ENCODE data around the gene CEND1.
"Not testable (repeated sequence)": the region's sequence is repeated elsewhere in the genome, so short reads cannot be mapped to it uniquely, and the experiment has no call there.

CEND1 gene

DNA sequence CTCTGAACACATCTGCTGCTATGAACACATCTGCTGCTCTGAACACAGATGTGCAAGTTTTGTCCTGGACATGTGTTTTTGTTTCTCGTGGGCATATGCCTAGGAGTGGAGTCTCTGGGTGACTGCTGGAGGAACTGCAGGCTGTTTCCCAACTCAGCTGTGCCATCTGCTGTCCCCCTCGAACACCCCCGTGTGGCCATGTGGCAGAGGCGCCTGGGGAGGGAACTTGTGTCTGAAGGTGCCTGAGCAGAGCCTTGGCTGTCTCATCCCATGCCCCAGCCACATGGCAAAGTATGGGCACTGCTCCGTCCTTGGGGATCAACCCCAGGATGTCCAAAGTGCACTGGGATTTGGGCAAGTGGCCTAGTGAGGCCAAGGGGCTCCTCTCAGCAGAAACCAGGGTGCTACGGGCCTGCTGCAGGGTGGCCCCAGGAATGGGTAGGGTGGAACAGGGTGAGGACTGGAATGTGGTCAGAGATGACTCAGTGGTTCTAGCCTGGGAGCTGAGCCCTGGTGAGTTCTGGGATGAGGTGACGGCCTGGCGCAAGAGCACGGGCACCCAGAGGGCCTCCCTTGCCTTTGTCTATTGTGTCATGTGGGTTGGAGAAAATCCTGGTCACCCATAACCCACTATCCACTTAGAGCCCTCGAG lies 27.3 kb downstream of the CEND1 start:
- Mint-ChIP-seq H3K4me1 (no peaks in the 10 kb centered on the region), H3K36me3 (ENCODE audit: insufficient read depth) (peaks cover 21% of the 10 kb centered on the region), H3K4me3 (no peak overlapping the region), H3K9me3 (no peaks in the 10 kb centered on the region), H3K27me3 (no peaks in the 10 kb centered on the region), H3K27ac (ENCODE audit: low read depth) (peak overlapping the region; percentile 69)
- ATAC-seq (replicated peaks; ENCODE audit: extremely low read depth, poor library complexity, severe bottlenecking) (no peak), DNase-seq (ENCODE audit: low spot score in 2 of 2) (no peak)

- no peaks in the 10 kb centered on the region for H3K4me1 Mint-ChIP-seq
- H3K27ac Mint-ChIP-seq (ENCODE audit: low read depth): no peak overlapping the region
- H3K27me3 Mint-ChIP-seq: no peaks in the 10 kb centered on the region
- ATAC-seq (replicated peaks; ENCODE audit: extremely low read depth, poor library complexity, severe bottlenecking) (no peak), DNase-seq (ENCODE audit: low spot score in 2 of 2) (no peak)
- no peak overlapping the region for H3K4me3 Mint-ChIP-seq
- H3K9me3 Mint-ChIP-seq: no peaks in the 10 kb centered on the region
- peaks cover 23% of the 10 kb centered on the region for H3K36me3 Mint-ChIP-seq (ENCODE audit: insufficient read depth)
Measured at GRCh38 chr11:761526-762108, 28.3 kb downstream of the CEND1 start.

DNA sequence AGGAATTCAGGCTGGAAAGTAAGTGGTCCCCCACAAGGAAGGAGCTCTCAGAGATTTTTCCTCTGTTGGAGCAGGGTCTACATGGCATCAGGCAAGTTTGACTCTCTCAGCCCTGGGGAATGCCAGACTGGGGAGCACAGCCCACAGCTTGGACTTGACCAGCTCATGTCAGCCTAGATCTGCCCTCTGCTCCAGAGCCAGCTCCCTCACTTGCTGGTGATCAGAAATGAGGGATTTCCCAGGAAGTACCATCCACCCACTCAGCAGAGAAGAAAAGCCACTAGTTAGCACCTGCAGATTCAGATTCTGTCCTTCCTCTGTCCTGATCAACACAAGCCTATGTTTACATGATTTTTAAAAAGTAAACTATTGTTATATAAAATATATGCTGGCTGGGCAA lies 29.7 kb downstream of the CEND1 start:
- no peak overlapping the region for H3K27ac Mint-ChIP-seq (ENCODE audit: low read depth)
- H3K9me3 Mint-ChIP-seq: no peaks in the 10 kb centered on the region
- ATAC-seq (replicated peaks; ENCODE audit: extremely low read depth, poor library complexity, severe bottlenecking): no peak

GRCh38 chr11:749731-750130 lies 40.2 kb downstream of the CEND1 start:
- Mint-ChIP-seq H3K27me3 (no peaks in the 10 kb centered on the region), H3K27ac (ENCODE audit: low read depth) (no peak overlapping the region), H3K4me1 (peaks cover 4% of the 10 kb centered on the region), H3K36me3 (ENCODE audit: insufficient read depth) (peaks cover 5% of the 10 kb centered on the region), H3K4me3 (no peak overlapping the region), H3K9me3 (no peaks in the 10 kb centered on the region)
- ATAC-seq (replicated peaks; ENCODE audit: extremely low read depth, poor library complexity, severe bottlenecking) (no peak), DNase-seq (ENCODE audit: low spot score in 2 of 2) (no peak)

More for the DNA sequence above, 29.7 kb downstream of the CEND1 start:
- Mint-ChIP-seq H3K27me3 (no peaks in the 10 kb centered on the region), H3K36me3 (ENCODE audit: insufficient read depth) (peaks cover 25% of the 10 kb centered on the region), H3K4me1 (no peaks in the 10 kb centered on the region), H3K4me3 (no peak overlapping the region)
- no peak for DNase-seq (ENCODE audit: low spot score in 2 of 2)

DNA sequence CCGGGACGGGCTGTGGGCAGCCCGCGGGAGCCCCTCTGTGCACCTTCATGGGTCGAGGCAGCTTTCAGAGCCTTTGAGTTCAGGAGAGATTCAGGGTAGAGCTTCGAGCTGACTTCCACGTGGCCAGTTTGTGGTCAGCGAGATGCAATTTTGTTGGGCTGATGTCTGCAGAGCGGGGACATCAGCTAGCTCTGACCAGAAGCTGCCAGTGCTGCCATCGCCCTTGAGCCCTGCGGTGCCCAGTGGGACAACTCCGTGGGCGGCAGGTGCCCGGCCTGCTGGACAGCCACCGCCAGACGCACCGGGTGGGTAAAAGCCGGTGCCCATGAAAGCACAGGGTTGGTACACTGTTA lies 41.9 kb downstream of the CEND1 start:
- H3K36me3 Mint-ChIP-seq (ENCODE audit: insufficient read depth): peaks cover 4% of the 10 kb centered on the region
- H3K9me3 Mint-ChIP-seq: no peaks in the 10 kb centered on the region
- no peaks in the 10 kb centered on the region for H3K27me3 Mint-ChIP-seq
- peaks cover 4% of the 10 kb centered on the region for H3K4me1 Mint-ChIP-seq
- DNase-seq (ENCODE audit: low spot score in 2 of 2) (no peak), ATAC-seq (replicated peaks; ENCODE audit: extremely low read depth, poor library complexity, severe bottlenecking) (peak; percentile 5)
- H3K4me3 Mint-ChIP-seq: peak overlapping the region; percentile 79
- H3K27ac Mint-ChIP-seq (ENCODE audit: low read depth): peak overlapping the region; percentile 82

GRCh38 chr11:747158-748006 lies 42.5 kb downstream of the CEND1 start, which contains the start of gene TALDO1:
Gene TALDO1 (plus strand): TSS chr11:747464. CDS start chr11:747482, 18 bp downstream.
- ATAC-seq (replicated peaks; ENCODE audit: extremely low read depth, poor library complexity, severe bottlenecking) (peak; percentile 76), DNase-seq (ENCODE audit: low spot score in 2 of 2) (peak; percentile 40 to 50)

DNA sequence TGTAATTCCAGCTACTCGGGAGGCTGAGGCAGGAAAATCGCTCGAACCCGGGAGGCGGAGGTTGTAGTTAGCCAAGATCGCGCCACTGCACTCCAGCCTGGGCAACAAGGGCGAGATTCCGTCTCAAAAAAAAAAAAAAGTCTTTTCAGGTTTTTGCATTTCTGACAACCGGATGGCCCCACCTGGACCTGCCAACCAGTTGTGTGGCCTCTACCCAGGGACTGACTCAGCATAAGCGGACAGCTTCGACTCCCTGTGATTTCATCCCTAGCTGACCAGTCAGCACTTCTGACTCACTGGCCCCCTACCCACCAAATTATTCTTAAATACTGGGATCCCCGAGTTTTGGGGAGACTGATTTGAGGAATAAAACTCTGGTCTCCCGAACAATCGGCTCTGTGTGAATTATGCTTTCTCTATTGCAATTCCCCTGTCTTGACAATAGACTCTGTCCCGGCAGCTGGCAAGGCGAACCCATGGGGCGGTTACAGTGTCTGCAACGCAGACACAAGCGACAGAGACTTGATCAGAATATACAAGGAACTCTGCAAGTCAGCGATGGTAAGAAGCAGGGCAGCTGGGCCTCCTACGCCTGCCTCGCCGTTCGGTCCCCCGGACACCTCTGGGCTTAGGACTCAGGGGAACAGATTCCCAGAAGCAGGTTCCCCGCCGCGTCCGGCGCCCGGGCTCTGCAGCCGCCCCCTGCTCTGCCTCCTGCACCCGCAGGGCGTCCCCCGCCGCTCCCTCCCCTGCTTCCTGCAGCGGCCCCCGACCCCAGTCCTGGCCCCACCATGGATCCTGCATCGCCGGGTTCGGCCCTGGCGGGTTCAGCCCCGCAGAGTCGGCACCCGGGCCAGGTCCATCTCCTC lies 43.4 kb downstream of the CEND1 start:
- Mint-ChIP-seq H3K27me3 (no peaks in the 10 kb centered on the region), H3K27ac (ENCODE audit: low read depth) (peak overlapping the region; percentile 44), H3K36me3 (ENCODE audit: insufficient read depth) (no peaks in the 10 kb centered on the region), H3K9me3 (no peaks in the 10 kb centered on the region), H3K4me1 (peaks cover 4% of the 10 kb centered on the region), H3K4me3 (peak overlapping the region; percentile 79)
- ATAC-seq (replicated peaks; ENCODE audit: extremely low read depth, poor library complexity, severe bottlenecking) (peak; percentile 53), DNase-seq (ENCODE audit: low spot score in 2 of 2) (no peak)

More at GRCh38 chr11:747158-748006, 42.5 kb downstream of the CEND1 start, which contains the start of gene TALDO1:
- peak within 1 kb of the TSS; percentile 79 for H3K4me3 Mint-ChIP-seq
- no peaks in the 10 kb centered on the region for H3K9me3 Mint-ChIP-seq
- H3K36me3 Mint-ChIP-seq (ENCODE audit: insufficient read depth): no peaks in the 10 kb centered on the region
- H3K27me3 Mint-ChIP-seq: no peaks in the 10 kb centered on the region
- peaks cover 4% of the 10 kb centered on the region for H3K4me1 Mint-ChIP-seq
- H3K27ac Mint-ChIP-seq (ENCODE audit: low read depth): peak within 1 kb of the TSS; percentile 82

- Mint-ChIP-seq H3K27ac (ENCODE audit: low read depth) (no peak overlapping the region), H3K27me3 (no peaks in the 10 kb centered on the region), H3K9me3 (no peaks in the 10 kb centered on the region), H3K4me1 (peaks cover 4% of the 10 kb centered on the region), H3K4me3 (no peak overlapping the region), H3K36me3 (ENCODE audit: insufficient read depth) (no peaks in the 10 kb centered on the region)
- DNase-seq (ENCODE audit: low spot score in 2 of 2): no peak
- no peak for ATAC-seq (replicated peaks; ENCODE audit: extremely low read depth, poor library complexity, severe bottlenecking)
Measured at GRCh38 chr11:745428-745827, 44.5 kb downstream of the CEND1 start.

DNA sequence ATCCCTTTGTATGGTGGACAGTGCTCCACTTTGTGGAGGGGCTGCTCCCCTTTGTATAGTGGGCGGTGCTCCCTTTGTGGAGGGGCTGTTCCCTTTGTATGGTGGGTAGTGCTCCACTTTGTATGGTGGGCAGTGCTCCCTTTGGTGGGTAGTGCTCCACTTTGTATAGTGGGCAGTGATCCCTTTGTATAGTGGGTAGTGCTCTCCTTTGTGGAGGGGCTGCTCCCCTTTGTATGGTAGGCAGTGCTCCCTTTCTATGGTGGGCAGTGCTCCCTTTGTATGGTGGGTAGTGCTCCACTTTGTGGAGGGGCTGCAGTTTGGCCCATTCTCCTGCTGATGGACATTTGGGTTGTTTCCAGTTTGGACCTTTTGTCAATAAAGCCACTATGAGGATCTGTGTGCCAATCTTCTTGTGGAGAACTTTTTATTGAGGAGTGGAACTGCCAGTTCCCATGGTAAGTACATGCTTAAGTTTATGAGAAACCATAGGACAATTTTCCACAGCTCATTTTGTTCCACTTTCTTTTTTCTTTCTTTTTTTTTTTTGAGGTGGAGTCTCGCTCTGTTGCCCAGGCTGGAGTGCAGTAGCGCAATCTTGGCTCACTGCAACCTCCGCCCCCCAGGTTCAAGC lies 47.2 kb downstream of the CEND1 start:
- H3K9me3 Mint-ChIP-seq: no peaks in the 10 kb centered on the region
- ATAC-seq (replicated peaks; ENCODE audit: extremely low read depth, poor library complexity, severe bottlenecking) (no peak), DNase-seq (ENCODE audit: low spot score in 2 of 2) (no peak)
- H3K36me3 Mint-ChIP-seq (ENCODE audit: insufficient read depth): no peaks in the 10 kb centered on the region
- H3K27me3 Mint-ChIP-seq: no peaks in the 10 kb centered on the region
- no peak overlapping the region for H3K4me3 Mint-ChIP-seq
- peaks cover 8% of the 10 kb centered on the region for H3K4me1 Mint-ChIP-seq
- no peak overlapping the region for H3K27ac Mint-ChIP-seq (ENCODE audit: low read depth)

DNA sequence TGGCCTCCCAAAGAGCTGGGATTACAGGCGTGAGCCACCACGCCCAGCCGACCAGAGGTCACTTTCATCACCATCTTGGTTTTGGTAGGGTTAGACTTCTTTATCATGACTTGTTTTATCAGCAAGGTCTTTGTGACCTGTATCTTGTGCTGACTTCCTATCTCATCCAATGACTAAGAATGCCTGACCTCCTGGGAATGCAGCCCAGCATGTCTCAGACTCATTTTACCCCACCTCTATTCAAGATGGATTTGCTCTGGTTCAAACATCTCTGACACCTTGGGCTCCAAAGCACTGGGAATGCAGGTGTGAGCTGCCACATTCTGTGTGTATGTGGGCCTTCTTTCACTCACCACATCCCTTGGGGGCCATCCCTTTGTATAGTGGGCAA lies 47.7 kb downstream of the CEND1 start:
- no peak overlapping the region for H3K4me3 Mint-ChIP-seq
- no peak for ATAC-seq (replicated peaks; ENCODE audit: extremely low read depth, poor library complexity, severe bottlenecking)
- DNase-seq (ENCODE audit: low spot score in 2 of 2): no peak
- H3K27ac Mint-ChIP-seq (ENCODE audit: low read depth): no peak overlapping the region
- no peaks in the 10 kb centered on the region for H3K9me3 Mint-ChIP-seq
- H3K4me1 Mint-ChIP-seq: peaks cover 12% of the 10 kb centered on the region
- no peaks in the 10 kb centered on the region for H3K27me3 Mint-ChIP-seq
- no peaks in the 10 kb centered on the region for H3K36me3 Mint-ChIP-seq (ENCODE audit: insufficient read depth)

GRCh38 chr11:737899-738298 lies 52.0 kb downstream of the CEND1 start:
- H3K4me1 Mint-ChIP-seq; H3K27ac Mint-ChIP-seq (ENCODE audit: low read depth); DNase-seq (ENCODE audit: low spot score in 2 of 2); H3K9me3 Mint-ChIP-seq; H3K36me3 Mint-ChIP-seq (ENCODE audit: insufficient read depth); H3K27me3 Mint-ChIP-seq; ATAC-seq (replicated peaks; ENCODE audit: extremely low read depth, poor library complexity, severe bottlenecking): not testable (repeated sequence)
- H3K4me3 Mint-ChIP-seq: peak overlapping the region; percentile 31

DNA sequence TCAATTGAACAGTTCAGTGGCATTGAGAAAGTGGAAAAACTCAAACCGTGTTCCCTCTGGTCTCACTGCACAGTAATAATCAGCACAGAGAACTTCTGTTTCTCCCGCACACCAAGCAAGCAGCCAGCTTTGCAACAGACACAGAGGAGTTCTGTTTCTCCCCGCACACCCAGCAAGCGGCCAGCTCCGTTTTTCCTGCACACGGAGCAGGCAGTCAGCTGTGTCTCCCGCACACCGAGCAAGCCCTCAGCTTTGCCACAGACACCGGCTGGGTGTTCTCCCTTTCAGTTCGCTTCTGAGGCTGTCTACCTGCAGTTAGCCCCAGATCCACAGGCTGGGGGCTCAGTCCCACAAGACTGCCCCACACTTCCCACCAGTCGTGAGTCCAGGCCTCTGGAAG lies 52.5 kb downstream of the CEND1 start:
- H3K27me3 Mint-ChIP-seq: no peaks in the 10 kb centered on the region
- H3K27ac Mint-ChIP-seq (ENCODE audit: low read depth): no peak overlapping the region
- no peaks in the 10 kb centered on the region for H3K9me3 Mint-ChIP-seq
- no peaks in the 10 kb centered on the region for H3K36me3 Mint-ChIP-seq (ENCODE audit: insufficient read depth)
- DNase-seq (ENCODE audit: low spot score in 2 of 2) (no peak), ATAC-seq (replicated peaks; ENCODE audit: extremely low read depth, poor library complexity, severe bottlenecking) (no peak)
- H3K4me3 Mint-ChIP-seq: peak overlapping the region; percentile 31
- H3K4me1 Mint-ChIP-seq: peaks cover 8% of the 10 kb centered on the region

Measured in central memory CD8-positive, alpha-beta T cell (primary cell).